Stimulated activated CD4-positive, alpha-beta T cell treated with anti-CD3 and anti-CD28 coated beads, TNF-alpha, amount 100 ng/mL, for 1 hour (primary cell): Measurements from ENCODE around the gene PGAP6.
"Not testable (repeated sequence)": the region's sequence is repeated elsewhere in the genome, so short reads cannot be mapped to it uniquely, and the experiment has no call there.

Source experiments
- DNase-seq, 3 donors: peaks; one replicate each; pipeline ENCODE4 v3.0.0-alpha.2; 2020; ENCODE audit warnings: low read depth in 3 of 3, low spot score in 1 of 3

The PGAP6 gene

GRCh38 chr16:404971-405486 lies 23.3 kb upstream of the PGAP6 start:
- DNase-seq: no peak

DNA sequence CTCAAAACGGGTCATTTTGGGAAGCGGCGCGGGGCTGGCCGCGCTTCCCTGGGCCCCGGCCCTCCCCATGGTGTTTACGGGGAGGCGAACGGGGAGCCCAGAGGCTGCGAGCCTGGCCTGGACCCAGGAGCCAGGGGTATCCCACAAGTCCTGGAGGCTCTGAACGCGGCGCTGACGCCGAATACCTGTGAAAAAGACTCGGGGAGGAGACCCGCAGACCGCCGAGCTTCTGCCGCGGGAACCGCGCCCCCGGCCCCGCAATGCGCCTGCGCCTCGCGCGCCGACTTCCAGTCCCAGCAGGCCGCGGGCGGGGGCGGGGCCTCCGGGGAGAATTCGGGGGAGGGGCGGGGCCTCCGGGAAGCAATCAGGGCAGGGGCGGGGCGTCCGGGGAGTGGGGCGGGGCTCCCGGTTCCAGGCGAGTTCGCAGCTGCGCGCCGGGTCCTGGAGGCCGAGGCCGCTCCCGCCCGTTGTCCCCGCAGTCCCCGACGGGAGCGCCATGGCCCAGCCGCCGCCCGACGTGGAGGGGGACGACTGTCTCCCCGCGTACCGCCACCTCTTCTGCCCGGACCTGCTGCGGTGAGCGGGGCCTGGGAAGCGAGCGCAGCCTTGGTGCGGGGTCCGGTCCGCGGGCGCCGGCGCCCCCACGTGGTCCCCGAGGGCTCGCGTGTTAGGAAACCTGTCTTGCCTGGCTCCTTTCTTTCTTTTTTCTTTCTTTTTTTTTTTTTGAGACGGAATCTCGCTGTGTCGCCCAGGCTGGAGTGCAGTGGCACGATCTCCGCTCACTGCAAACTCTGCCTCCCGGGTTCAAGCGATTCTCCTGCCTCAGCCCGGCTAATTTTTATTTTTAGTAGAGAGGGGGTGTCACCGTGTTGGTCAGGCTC lies 19.9 kb upstream of the PGAP6 start, which contains the start of gene DECR2:
TSS of gene DECR2 (plus strand) at position 418 of the 881 bp plus-strand sequence. CDS start at position 497, 79 bp downstream.
- DNase-seq: peak; percentile 96 to 100 (median 97)

GRCh38 chr16:400061-400591 lies 18.3 kb upstream of the PGAP6 start:
- DNase-seq: no peak

GRCh38 chr16:399340-400019 lies 17.7 kb upstream of the PGAP6 start:
- no peak for DNase-seq

DNA sequence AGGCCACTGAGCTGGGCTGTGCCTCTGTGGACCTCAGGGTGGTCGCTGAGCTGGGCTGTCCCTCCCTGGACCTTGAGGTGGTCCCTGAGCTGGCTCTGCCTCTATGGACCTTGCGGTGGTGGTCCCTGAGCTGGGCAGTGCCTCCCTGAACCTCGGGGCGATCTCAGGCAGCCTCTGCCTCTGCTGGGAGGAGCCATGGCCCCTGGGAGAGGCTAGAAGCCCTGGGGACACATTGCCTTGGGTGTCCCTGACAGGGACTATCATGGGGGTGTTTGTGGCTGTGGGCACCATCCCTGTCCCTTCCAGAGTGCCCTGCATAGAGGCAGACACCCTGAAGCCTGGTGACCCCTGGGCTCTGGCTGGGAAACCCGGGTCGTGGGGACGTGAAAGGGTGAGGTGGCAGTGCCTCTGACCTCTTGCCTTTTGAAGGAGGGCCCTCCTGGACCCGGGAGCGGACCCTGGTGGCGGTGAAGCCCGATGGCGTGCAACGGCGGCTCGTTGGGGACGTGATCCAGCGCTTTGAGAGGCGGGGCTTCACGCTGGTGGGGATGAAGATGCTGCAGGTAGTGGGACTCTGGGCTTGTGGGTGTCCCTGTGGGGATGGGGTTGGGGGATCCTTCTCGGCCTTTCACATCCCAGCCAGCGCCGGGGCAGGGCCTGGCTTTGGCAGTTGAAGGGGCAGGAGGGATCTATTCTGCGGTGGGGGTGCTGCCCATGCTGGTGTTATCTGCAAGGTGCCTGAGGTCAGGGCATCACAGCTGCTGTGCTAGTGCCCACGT lies 17.0 kb upstream of the PGAP6 start:
- no peak for DNase-seq

- no peak for DNase-seq
Measured at GRCh38 chr16:397736-398332, 16.1 kb upstream of the PGAP6 start.

DNA sequence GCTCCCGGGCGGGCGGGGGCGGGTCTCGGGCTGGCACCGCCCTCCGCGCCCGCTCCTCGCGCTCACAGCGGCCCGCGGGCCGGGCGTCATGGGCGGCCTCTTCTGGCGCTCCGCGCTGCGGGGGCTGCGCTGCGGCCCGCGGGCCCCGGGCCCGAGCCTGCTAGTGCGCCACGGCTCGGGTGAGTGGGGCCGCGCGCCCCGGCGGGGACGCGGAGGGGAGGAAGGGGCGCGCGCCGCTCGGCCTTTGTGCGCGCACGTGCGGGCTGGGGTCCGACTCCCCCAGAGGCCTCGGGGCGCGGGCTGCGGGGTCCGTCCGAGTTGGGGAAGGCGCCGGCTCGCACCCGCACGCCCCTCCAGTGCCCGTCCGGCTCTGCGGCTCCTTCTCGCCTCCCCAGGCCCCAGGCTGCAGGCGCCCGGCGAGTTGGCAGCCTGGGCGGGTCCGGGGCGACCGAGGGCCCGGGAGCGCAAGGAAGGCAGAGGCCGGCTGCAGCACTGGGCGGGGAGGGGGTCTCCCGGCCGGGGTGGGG lies 15.4 kb upstream of the PGAP6 start, which contains the start of gene NME4:
TSS of gene NME4 (plus strand) at position 65 of the 527 bp plus-strand sequence. CDS start at position 89, 24 bp downstream.
- no peak for DNase-seq

DNA sequence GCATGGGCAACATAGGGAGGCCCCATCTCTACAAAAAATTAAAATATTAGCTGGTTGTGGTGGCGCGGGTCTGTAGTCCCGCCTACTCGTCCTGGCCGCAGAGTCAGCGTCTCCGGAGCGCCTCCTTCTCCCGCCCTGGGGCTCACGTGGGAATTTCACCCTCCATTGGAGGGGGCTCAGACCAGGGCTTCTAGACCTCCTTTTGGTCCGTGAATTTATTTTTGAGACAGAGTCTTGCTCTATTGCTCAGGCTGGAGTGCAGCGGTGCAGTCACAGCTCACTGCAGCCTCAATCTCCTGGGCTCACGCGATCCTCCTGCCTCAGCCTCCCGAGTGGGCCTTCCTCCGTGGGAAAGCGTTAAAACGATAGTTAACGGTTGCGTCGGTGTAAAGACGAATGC lies 14.8 kb upstream of the PGAP6 start:
- DNase-seq: no peak

DNA sequence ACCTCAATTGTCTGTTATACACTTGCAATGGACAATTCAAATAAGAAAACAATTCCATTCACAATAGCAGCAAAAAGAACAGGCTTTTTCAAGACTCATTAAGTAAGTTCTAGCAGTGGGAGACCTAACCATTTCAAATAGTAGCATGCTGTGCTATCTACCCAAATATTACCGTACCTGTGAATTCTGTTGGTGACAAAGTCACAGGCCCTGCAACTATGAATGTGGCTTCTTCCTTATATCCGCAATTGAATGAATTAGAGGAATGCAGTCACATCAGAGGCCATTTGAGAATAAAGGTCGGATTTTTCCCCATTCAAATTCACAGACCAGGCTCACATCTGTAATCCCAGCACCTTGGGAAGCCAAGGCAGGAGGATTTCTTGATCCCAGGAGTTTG lies 14.4 kb upstream of the PGAP6 start:
- DNase-seq: no peak

DNA sequence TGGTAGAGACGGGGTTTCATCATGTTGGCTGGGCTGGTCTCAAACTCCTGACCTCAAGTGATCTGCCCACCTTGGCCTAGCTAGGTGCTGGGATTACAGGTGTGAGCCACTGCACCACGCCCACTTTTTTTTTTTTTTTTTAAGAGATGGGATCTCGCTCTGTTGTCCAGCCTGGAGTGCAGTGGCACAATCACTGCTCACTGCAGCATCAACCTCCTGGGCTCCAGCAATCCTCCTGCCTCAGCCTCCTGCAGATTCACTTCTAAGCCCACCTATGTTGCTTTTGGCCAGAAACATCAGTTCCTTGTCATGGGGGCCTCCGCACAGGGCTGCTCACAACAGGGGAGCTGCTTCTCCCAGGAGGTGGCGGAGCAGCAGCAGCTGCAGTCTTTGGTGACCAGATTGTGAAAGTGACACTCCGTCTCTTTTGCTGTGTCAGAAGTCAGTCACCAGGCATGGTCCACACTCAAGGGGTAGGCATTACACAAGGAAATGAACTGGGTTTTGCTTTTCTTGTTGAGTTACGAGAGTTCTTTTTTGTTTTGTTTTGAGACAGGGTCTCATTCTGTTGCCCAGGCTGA lies 10.8 kb upstream of the PGAP6 start:
- DNase-seq: no peak

GRCh38 chr16:391885-392335 lies 10.1 kb upstream of the PGAP6 start:
- peak; percentile 25 to 59 (median 47) for DNase-seq

DNA sequence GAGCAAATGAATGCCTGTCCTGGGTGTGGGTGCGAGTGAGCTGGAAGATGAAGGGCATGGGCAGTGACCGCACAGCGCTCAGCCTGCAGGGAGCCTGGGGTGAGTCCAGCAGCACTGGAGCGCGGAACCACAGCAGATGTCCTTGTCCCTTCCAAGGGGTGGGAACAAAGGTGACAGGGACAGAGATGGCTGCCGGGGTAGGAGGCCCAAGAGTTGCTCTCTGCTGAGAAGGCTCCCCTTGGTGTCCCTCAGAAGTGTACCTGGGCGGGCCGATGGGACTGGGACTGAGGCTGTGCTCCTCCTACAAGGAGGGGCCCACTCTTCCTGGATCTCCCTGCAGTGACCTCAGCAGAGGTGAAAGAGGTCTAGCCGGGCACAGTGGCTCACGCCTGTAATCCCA lies 7.6 kb upstream of the PGAP6 start:
- no peak for DNase-seq

GRCh38 chr16:387761-388666 lies 6.2 kb upstream of the PGAP6 start:
- DNase-seq: not testable (repeated sequence)

- no peak for DNase-seq
Measured at GRCh38 chr16:386641-387156, 4.9 kb upstream of the PGAP6 start.

- no peak for DNase-seq
Measured at GRCh38 chr16:383326-384051, 1.7 kb upstream of the PGAP6 start.

DNA sequence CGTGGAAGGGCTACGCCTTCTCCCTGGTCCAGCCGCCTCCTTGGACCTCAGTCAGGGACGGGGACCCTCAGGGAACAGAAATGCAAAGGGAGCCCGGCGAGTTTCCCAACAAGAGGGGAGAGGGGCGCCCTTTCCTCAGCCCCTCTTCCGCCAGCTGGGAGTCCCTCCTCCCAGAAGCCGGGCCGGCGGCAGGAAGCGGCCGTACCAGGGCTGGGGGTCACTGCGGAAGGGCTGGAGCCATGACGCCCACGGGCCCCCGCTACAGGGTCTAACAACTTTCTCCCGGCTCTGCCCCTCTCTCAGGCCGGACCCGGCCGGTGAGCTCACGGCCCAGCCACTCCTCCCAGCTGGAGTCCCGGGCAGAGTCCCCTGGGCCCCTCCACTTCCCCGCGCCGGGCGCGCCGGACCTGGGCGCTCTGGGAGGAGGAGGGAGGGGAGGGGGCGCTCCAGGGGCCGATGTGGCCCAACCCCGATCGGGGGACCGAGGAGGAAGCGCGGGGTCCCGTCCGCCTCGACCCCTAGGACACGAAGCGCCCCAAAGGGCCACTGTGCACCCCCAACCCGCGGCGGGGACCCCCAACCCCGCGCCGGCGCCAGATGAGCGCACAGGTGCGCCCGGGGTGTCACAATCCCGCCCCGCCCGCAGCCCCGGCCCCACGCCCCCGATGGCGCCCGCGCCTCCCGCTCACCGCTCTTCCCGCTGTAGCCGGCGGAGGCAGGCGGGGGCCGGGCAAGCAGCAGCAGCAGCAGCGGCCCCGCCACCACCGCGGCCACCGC lies 578 bp downstream of the PGAP6 start:
- DNase-seq: no peak

DNA sequence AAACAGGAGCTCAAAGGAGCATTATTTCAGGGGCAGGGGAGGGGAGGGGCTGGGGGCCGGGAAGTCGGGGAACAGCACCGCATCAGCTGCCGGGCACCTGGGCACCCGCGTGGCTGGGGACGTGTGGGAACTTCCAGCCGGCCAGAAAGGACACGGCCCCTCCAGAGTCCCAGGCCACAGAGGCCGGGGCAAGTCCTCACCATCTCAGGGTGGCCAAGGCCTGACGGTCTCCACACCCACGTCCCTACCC lies 1.1 kb downstream of the PGAP6 start:
- no peak for DNase-seq
